ENCODE data around the gene NOS3.
A peak's percentile ranks its signal among the peaks of the same experiment; 100 is the strongest.

- TF ChIP-seq CTCF (conservative IDR thresholded peaks at IDR 0.05; ENCODE audit: low read depth in 2 of 2) (peak; percentile 85 to 92), POLR2AphosphoS5 (IDR thresholded peaks at IDR 0.05; ENCODE audit: low read depth) (no peak; the same call in 1 of the 2 replicates), EZH2 (IDR thresholded peaks at IDR 0.05; ENCODE audit: low read depth, unreplicated experiment) (no peak), CREB1 (CRISPR knock-in tag; IDR thresholded peaks at IDR 0.05; ENCODE audit: low read depth) (peak; percentile 65; the same call in 1 of the 2 replicates), REST (IDR thresholded peaks at IDR 0.05; ENCODE audit: unreplicated experiment) (no peak), ETS1 (IDR thresholded peaks at IDR 0.05) (no peak), EZH2phosphoT487 (IDR thresholded peaks at IDR 0.05; ENCODE audit: unreplicated experiment) (no peak), ZNF114 (CRISPR knock-in tag; IDR thresholded peaks at IDR 0.05) (no peak), JUNB (IDR thresholded peaks at IDR 0.05; ENCODE audit: unreplicated experiment) (no peak), NANOG (IDR thresholded peaks at IDR 0.05; ENCODE audit: borderline replicate concordance) (no peak), STAT1 (IDR thresholded peaks at IDR 0.05; ENCODE audit: unreplicated experiment) (no peak), ZNF331 (CRISPR knock-in tag; IDR thresholded peaks at IDR 0.05; ENCODE audit: low read depth) (no peak)
These were observed 17.9 kb downstream of the NOS3 start for GRCh38 chr7:151008511-151009323.

All from GM23338 (cell line).